GM21619 (cell line): ENCODE results near the gene WDR93.
"Not testable (repeated sequence)": the region's sequence is repeated elsewhere in the genome, so short reads cannot be mapped to it uniquely, and the experiment has no call there.

Source experiments
- ATAC-seq: cut with Tn5 transposase; IDR thresholded peaks from one replicate; pipeline ENCODE4 v1.9.1; 2021; ENCODE audit not compliant: unreplicated experiment

Gene WDR93

GRCh38 chr15:89784686-89784960 lies 94.0 kb downstream of the WDR93 start:
- ATAC-seq, result no peak

- no peak for ATAC-seq
Measured at GRCh38 chr15:89785064-89785773, 94.6 kb downstream of the WDR93 start.

- ATAC-seq, result no peak
Measured at GRCh38 chr15:89785774-89786140, 95.1 kb downstream of the WDR93 start.

GRCh38 chr15:89787944-89788343 lies 97.3 kb downstream of the WDR93 start:
- ATAC-seq, result no peak

GRCh38 chr15:89788585-89788984 lies 98.0 kb downstream of the WDR93 start:
- not testable (repeated sequence) for ATAC-seq

DNA sequence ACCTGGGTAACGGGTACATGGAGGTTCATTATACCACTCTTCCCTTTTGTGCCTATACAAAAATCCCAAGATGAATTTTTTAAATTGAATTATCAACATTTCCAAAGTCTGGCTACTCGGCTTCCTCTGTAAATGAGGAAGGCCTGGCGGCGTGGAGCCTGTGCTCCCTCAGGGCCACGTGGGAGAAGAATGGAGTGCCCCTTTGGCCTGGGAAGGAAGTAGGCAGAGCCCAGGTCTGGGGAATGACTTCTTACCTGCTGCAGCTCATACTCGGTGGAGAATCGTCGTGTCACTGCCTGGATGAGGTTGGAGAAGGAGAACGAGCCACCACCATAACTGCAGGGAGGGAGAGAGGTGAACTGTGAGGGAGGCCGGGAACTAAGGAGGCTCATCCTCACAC lies 99.6 kb downstream of the WDR93 start:
- ATAC-seq, result no peak

- no peak for ATAC-seq
Measured at GRCh38 chr15:89790661-89791060, 100.0 kb downstream of the WDR93 start.

GRCh38 chr15:89792106-89792805 lies 101.6 kb downstream of the WDR93 start:
- no peak for ATAC-seq
